ENCODE measurements around the gene PDE8B. TPM values are rescaled to one million over a fixed set of nuclear protein-coding genes. Genes with fewer than 3 reads are reported as not detected.

The PDE8B gene
- total RNA-seq, 1 donor from 2014 or later, result 5.9 TPM

DNA sequence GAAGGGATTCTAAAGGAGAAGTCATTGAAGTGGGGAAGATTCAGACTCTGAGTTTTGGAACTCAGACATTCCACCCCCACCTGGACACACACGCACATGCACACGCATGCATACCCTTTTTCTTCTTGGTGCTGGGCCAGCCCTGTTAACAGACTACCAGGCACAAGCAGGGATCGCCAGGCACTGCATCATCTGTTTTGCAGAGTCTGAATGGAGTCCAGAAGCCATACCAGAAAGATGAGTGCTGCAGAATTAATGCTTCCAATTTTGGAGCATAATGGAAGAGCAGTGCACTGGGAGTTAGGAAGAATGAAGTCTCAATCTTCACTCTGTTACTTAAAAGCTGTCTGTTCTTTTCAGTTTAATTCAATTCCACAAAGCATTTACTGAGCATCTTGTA lies 95.5 kb downstream of the PDE8B start:
- peaks cover 22% of the 10 kb centered on the region for H3K4me1 ChIP-seq
- DNase-seq (ENCODE audit: extremely low spot score in 2 of 2), result no peak

DNA sequence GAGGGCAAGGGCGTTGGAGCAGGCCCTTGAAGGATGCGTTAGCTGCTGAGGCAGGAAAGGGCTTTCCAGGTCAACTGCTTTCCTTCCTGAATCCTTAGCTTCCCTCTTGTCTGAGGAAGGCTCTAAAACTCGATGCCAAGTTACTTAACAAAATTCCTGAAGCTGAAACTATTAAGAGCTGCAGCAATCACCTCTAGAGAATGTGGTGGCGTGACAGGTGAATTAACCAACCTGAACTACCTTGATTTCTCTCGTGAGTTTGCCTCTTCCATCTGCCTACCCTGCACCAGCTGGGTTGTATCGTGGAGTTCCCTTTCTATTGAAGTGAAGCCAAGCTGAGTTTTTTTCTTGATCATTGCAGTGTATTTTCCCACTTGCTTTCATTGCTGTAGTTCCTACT lies 96.1 kb downstream of the PDE8B start:
- Histone ChIP-seq H3K4me3 (no peak overlapping the region), H3K36me3 (no peaks in the 10 kb centered on the region), H3K4me1 (peaks cover 22% of the 10 kb centered on the region), H3K27me3 (no peaks in the 10 kb centered on the region), H3K9me3 (no peaks in the 10 kb centered on the region), H3K27ac (peak overlapping the region; percentile 34)
- intact Hi-C loops (cut with DNase I), result no loop called here
- TF ChIP-seq POLR2AphosphoS5 (IDR thresholded peaks at IDR 0.05; ENCODE audit: insufficient read depth in 1 of 2, low read depth in 1 of 2) (no peak), POLR2A (IDR thresholded peaks at IDR 0.05) (no peak)
- TF ChIP-seq, protein P1, sequence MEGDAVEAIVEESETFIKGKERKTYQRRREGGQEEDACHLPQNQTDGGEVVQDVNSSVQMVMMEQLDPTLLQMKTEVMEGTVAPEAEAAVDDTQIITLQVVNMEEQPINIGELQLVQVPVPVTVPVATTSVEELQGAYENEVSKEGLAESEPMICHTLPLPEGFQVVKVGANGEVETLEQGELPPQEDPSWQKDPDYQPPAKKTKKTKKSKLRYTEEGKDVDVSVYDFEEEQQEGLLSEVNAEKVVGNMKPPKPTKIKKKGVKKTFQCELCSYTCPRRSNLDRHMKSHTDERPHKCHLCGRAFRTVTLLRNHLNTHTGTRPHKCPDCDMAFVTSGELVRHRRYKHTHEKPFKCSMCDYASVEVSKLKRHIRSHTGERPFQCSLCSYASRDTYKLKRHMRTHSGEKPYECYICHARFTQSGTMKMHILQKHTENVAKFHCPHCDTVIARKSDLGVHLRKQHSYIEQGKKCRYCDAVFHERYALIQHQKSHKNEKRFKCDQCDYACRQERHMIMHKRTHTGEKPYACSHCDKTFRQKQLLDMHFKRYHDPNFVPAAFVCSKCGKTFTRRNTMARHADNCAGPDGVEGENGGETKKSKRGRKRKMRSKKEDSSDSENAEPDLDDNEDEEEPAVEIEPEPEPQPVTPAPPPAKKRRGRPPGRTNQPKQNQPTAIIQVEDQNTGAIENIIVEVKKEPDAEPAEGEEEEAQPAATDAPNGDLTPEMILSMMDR (IDR thresholded peaks at IDR 0.05), result no peak
- DNase-seq (ENCODE audit: extremely low spot score in 2 of 2), result no peak

More for the DNA sequence above, 95.5 kb downstream of the PDE8B start:
- Histone ChIP-seq H3K9me3 (no peaks in the 10 kb centered on the region), H3K36me3 (no peaks in the 10 kb centered on the region), H3K27ac (peak overlapping the region; percentile 34), H3K27me3 (no peaks in the 10 kb centered on the region), H3K4me3 (no peak overlapping the region)
- no peak for TF ChIP-seq POLR2A (IDR thresholded peaks at IDR 0.05)
- intact Hi-C loops (cut with DNase I), result no loop called here

- Histone ChIP-seq H3K36me3 (no peaks in the 10 kb centered on the region), H3K9me3 (no peaks in the 10 kb centered on the region), H3K27me3 (no peaks in the 10 kb centered on the region), H3K27ac (no peak overlapping the region), H3K4me1 (peaks cover 22% of the 10 kb centered on the region), H3K4me3 (no peak overlapping the region)
- no peak for TF ChIP-seq POLR2AphosphoS5 (IDR thresholded peaks at IDR 0.05; ENCODE audit: insufficient read depth in 1 of 2, low read depth in 1 of 2)
- TF ChIP-seq, protein P1 (IDR thresholded peaks at IDR 0.05), result no peak
- no peak for TF ChIP-seq POLR2A (IDR thresholded peaks at IDR 0.05)
- no peak for DNase-seq (ENCODE audit: extremely low spot score in 2 of 2)
- intact Hi-C loops (cut with DNase I), result no loop called here
Measured at GRCh38 chr5:77308154-77308960, 97.9 kb downstream of the PDE8B start.

GRCh38 chr5:77309140-77309539 lies 98.7 kb downstream of the PDE8B start:
- Histone ChIP-seq H3K4me1 (peaks cover 22% of the 10 kb centered on the region), H3K4me3 (no peak overlapping the region), H3K9me3 (no peaks in the 10 kb centered on the region), H3K27me3 (no peaks in the 10 kb centered on the region), H3K27ac (no peak overlapping the region), H3K36me3 (no peaks in the 10 kb centered on the region)
- DNase-seq (ENCODE audit: extremely low spot score in 2 of 2), result no peak
- TF ChIP-seq, protein P1 (IDR thresholded peaks at IDR 0.05), result no peak
- TF ChIP-seq POLR2AphosphoS5 (IDR thresholded peaks at IDR 0.05; ENCODE audit: insufficient read depth in 1 of 2, low read depth in 1 of 2) (no peak), POLR2A (IDR thresholded peaks at IDR 0.05) (no peak)
- intact Hi-C loops (cut with DNase I), result no loop called here

DNA sequence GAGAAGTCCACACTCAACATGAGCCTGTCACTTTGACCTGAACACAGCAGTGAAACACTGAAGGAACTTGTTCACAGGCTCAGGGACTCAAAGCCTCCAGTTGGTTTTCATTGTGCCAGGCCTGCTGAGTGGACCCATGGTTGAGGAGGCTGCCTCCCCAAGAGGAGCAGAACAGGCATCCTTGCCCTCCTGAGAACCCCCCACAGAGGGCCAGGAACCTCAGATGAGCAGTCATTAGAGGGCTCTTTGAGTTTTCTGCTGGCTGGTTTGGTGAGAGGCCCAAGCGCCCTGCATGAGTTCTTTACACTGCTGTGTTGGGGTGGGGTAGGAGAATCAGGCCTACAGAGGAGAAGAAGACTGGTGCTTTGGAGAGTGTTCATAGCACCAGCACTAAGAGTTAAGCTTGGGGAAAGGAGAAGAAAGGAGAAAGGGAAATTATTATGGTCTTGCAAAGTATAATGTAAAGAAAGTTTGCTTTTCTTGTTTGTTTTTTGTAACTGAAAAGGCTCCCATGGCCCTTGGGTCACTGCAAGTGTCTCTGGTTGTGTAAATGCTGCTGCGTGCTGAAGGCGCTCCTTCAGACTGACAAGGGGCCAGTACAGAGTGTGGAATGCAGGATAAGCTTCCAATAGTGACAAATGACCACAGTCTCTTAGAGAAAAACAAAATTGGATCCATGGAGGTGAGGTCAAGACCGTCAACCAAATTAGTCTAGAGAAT lies 100.2 kb downstream of the PDE8B start:
- Histone ChIP-seq H3K27ac (no peak overlapping the region), H3K36me3 (no peaks in the 10 kb centered on the region), H3K9me3 (no peaks in the 10 kb centered on the region), H3K4me1 (peaks cover 16% of the 10 kb centered on the region), H3K27me3 (no peaks in the 10 kb centered on the region), H3K4me3 (no peak overlapping the region)
- TF ChIP-seq, protein P1 (IDR thresholded peaks at IDR 0.05), result no peak
- TF ChIP-seq POLR2AphosphoS5 (IDR thresholded peaks at IDR 0.05; ENCODE audit: insufficient read depth in 1 of 2, low read depth in 1 of 2) (no peak), POLR2A (IDR thresholded peaks at IDR 0.05) (no peak)
- DNase-seq (ENCODE audit: extremely low spot score in 2 of 2), result no peak
- intact Hi-C loops (cut with DNase I), result no loop called here

Measured in vagina (tissue), 2 donors.